22Rv1 (cell line): ENCODE measurements around the gene MAGEA12.
"Not testable (repeated sequence)": the region's sequence is repeated elsewhere in the genome, so short reads cannot be mapped to it uniquely, and the experiment has no call there.

Source experiments
- H3K27ac ChIP-seq: fragments of 450-650 bp; 2 replicates; pipeline ENCODE4 v1.5.1; 2017
- ZFX ChIP-seq: fragments of 450-650 bp; IDR thresholded peaks from 2 replicates; pipeline ENCODE4 v1.6.1; 2017; ENCODE audit warnings: antibody characterized with exemption, borderline replicate concordance
- TF ChIP-seq, protein P1 (sequence below): fragments of 450-650 bp; IDR thresholded peaks from 2 replicates; pipeline ENCODE4 v1.5.1; 2017; ENCODE audit warnings: mild to moderate bottlenecking

MAGEA12 gene

DNA sequence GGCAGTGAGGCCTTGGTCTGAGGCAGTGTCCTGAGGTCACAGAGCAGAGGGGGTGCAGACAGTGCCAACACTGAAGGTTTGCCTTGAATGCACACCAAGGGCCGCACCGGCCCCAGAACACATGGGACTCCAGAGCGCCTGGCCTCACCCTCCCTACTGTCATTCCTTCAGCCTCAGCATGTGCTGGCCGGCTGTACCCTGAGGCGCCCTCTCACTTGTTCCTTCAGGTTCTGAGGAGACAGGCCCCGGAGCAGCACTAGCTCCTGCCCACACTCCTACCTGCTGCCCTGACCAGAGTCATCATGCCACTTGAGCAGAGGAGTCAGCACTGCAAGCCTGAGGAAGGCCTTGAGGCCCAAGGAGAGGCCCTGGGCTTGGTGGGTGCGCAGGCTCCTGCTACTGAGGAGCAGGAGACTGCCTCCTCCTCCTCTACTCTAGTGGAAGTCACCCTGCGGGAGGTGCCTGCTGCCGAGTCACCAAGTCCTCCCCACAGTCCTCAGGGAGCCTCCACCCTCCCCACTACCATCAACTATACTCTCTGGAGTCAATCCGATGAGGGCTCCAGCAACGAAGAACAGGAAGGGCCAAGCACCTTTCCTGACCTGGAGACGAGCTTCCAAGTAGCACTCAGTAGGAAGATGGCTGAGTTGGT lies 2.4 kb downstream of the MAGEA12 start:
- TF ChIP-seq, protein P1, sequence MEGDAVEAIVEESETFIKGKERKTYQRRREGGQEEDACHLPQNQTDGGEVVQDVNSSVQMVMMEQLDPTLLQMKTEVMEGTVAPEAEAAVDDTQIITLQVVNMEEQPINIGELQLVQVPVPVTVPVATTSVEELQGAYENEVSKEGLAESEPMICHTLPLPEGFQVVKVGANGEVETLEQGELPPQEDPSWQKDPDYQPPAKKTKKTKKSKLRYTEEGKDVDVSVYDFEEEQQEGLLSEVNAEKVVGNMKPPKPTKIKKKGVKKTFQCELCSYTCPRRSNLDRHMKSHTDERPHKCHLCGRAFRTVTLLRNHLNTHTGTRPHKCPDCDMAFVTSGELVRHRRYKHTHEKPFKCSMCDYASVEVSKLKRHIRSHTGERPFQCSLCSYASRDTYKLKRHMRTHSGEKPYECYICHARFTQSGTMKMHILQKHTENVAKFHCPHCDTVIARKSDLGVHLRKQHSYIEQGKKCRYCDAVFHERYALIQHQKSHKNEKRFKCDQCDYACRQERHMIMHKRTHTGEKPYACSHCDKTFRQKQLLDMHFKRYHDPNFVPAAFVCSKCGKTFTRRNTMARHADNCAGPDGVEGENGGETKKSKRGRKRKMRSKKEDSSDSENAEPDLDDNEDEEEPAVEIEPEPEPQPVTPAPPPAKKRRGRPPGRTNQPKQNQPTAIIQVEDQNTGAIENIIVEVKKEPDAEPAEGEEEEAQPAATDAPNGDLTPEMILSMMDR: no peak
- no peak for TF ChIP-seq ZFX
- no peak overlapping the region for H3K27ac ChIP-seq

DNA sequence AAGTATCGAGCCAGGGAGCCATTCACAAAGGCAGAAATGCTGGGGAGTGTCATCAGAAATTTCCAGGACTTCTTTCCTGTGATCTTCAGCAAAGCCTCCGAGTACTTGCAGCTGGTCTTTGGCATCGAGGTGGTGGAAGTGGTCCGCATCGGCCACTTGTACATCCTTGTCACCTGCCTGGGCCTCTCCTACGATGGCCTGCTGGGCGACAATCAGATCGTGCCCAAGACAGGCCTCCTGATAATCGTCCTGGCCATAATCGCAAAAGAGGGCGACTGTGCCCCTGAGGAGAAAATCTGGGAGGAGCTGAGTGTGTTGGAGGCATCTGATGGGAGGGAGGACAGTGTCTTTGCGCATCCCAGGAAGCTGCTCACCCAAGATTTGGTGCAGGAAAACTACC lies 3.0 kb downstream of the MAGEA12 start:
- H3K27ac ChIP-seq: not testable (repeated sequence)

DNA sequence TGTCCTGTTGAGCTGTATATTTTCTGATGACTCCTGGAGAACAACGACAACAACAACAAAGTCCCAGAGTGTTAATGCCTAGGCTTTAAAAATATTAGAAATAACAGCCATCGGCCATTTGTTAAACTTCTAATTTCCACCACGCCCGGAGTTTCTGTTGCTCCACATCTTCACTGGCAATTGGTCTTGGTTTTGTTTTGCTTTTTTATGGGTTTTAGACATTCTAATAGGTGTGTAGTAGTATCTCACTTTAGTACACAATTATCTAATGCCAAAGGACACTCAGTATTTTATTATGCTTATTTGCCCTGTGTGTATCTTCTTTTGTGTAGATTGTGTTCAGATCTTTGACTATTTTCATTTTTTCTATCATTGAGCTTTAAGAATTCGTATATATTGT lies 5.0 kb downstream of the MAGEA12 start:
- TF ChIP-seq ZFX: no peak
- TF ChIP-seq, protein P1: no peak
- no peak overlapping the region for H3K27ac ChIP-seq

DNA sequence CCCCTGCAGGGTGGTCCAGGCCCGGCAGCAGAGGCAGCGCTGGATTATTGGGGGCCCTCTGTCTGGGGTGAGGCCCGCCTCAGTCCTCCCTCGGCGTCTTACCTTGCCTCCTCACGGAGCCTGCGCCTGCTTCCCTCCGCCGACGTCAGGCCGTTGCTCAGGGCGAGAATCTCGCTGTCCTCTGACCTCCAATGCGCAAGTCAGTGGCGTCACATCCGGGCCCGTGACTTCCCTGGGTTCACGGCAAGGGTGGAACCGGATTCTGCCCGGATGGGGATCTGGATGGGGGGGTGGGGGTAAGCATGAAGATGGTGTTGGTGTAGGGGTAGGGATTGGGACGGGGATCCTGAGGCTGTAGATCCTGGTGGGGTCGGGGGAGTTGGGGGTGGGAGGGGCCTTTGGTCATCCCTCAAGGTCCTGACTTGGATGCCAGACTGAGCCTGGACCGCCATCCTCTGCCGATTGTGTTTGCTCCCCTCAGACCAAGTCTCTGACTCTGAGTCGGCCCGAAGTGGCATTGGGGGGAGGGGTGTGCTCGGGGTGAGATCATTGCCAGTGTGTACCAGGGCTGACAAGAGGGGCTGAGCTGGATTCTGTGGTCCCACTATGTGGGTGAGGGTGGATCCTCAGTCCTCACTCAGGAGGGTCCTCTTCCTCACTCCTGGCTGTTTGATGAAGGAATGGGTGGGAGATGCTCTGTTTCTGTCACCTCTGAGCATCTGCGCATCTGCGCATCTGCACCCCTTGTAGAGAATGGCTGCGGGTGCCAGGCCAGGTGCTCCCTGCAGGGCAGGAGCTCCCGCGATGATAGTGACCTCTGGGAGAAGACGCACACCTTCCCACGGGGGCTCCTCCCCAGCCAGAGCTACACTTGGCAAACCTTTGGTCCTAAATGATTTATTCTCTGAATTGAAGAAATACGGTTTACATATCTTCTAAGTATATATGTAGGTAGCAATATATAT lies 20.4 kb downstream of the MAGEA12 start, which contains the start of gene MAGEA2:
Gene MAGEA2 (minus strand): TSS at position 157 of the 965 bp plus-strand sequence. CDS start 2,479 bp downstream, outside the sequence.
- not testable (repeated sequence) for H3K27ac ChIP-seq

DNA sequence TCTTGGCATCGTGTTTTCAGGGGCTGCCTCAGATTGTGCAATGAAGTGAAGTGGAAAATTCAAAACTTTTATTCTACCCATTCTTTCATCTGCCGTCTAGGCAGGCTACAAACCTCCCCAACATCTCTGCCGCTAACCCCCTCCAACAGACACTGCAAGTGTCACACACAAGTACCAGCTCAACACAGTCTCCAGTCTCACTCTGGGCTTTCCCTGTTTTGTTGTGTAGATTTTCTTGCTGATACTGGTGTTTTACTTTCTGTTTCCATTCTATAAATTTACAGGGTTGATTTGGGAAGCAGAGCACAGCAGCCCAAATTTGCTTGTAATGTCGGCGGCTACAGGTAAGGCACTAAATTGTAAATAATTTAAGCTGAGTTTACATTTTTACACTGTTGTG lies 21.3 kb downstream of the MAGEA12 start:
- not testable (repeated sequence) for H3K27ac ChIP-seq

DNA sequence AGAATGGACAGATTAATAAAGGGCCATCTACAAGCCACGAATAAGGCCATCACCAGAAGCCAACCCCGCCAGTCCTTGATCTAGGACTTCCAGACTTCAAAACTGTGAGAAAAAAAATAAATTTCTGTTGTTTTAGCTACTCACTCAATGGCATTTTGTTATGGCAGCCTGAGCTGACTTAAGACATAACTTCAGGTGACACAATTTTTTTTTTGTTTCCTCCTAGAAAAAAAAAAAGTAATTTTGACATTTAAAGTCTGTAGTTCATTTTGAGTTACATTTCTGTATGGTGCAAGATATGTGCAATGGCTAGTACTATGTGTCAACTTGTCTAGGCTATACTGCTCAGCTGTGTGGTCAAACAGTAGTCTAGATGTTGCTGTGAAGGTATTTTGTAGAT lies 25.4 kb downstream of the MAGEA12 start, which contains the start of gene CSAG3:
Gene CSAG3 (plus strand): TSS at position 301 of the 400 bp plus-strand sequence.
- H3K27ac ChIP-seq: not testable (repeated sequence)

DNA sequence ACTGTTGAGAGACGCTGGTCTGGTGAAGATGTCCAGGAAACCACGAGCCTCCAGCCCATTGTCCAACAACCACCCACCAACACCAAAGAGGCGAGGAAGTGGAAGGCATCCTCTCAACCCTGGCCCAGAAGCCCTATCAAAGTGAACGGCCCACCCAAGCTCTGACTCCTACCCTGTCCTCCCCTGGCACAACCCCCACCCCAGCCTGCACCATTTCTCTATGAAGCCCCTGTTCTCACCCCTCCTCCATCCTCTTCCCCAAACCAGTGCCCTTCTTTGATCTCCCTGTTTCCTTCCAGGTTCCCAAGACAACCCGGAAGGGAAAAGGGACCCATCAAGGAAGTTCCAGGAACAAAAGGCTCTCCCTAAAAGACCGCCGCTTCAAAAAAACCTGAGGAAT lies 26.0 kb downstream of the MAGEA12 start:
- not testable (repeated sequence) for H3K27ac ChIP-seq

DNA sequence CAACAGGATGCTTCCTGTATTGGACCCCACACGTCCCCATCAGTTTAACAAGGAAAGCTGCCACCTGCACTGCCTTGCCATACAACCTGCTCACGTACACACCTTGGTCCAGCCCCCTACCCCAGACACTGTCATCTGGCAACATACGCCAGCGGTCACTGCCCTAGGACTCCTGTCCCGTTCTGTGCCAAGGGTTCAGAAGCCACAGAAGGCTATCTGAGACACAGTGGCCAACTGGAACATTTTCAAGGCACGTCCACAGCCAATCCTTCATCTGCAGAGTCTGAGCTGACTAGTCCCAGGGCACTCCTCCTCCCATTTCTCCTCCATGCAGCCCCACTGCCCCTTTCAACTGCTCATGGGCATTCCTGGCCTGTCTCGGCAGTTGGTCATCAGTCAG lies 28.0 kb downstream of the MAGEA12 start:
- H3K27ac ChIP-seq: not testable (repeated sequence)

DNA sequence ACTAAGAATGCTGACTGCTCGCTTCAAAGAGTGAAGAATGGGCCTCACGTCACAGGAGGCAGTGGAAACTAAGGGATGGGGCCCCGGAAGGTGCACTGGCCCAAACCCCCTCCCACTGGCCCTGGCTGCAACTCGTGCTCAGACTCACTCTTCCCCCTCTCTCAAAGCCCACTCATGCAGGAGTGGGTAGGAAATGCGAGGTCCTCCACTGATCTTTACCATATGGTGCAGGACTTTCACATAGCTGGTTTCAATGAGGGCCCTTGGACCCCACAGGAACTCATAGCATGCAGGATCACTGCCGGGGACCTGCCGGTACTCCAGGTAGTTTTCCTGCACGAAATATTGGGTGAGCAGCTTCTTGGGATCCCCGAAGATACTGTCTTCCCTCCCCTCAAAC lies 33.0 kb downstream of the MAGEA12 start:
- H3K27ac ChIP-seq: not testable (repeated sequence)

DNA sequence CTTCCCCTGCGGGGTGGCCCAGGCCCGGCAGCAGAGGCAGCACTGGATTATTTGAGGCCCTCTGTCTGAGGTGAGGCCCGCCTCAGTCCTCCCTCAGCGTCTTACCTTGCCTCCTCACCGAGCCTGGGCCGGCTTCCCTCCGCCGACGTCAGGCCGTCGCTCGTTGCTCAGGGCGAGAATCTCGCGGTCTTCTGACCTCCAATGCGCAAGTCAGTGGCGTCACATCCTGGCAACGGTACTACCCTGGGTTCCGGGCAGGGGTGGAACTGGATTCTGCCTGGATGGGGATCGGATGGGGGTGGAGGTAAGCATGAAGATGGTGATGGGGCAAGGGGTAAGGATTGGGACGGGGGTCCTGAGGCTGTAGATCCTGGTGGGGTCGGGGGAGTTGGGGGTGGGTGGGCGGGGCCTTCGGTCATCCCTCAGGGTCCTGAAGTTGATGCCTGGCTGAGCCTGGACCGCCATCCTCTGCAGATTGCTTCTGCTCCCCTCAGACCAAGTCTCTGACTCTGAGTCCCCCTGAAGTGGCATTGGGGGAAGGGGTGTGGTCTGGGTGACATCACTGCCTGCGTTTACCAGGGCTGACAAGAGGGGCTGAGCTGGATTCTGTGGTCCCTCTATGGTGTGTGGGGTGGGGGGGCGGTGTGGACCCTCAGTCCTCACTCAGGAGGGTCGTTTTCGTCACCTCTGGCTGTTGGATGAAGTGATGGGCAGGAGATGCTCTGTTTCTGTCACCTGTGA lies 36.2 kb downstream of the MAGEA12 start, which contains the start of gene MAGEA6:
Gene MAGEA6 (minus strand): TSS at position 141 of the 741 bp plus-strand sequence. CDS start 2,039 bp downstream, outside the sequence.
- H3K27ac ChIP-seq: not testable (repeated sequence)

DNA sequence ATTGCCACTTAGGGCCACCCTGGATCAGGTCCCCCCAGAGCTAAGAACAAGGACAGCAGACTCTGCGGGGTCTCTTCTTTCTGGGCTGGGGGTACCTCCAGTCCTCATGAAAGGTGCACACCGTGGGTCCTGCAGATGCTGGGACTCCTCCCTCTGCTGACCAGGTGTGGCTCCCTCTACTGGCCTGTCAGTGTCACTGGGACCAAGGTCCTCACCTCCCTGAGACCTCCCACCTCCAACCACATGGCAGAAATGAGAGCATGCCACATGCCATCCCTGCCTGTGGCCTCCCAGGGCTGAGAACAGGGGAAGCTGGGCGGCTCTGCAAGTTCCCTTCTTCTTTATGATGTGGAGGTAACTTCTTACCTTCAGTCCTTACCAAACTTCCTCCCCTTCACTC lies 53.5 kb downstream of the MAGEA12 start:
- not testable (repeated sequence) for H3K27ac ChIP-seq
